SK-N-SH (cell line): ENCODE measurements around the gene ALDH1L2. TPM values are rescaled to one million over a fixed set of nuclear protein-coding genes. Genes with fewer than 3 reads are reported as not detected.

Experiments used
- CTCF ChIA-PET: fragments of 300-600, 350-600 bp; formaldehyde crosslinking; extraction: SDS; loops from one replicate; lab custom pipeline; 2021; lab: Yijun Ruan, JAX
- POLR2A ChIA-PET: fragments of 350-600 bp; sonication (Branson Sonifier 250); formaldehyde crosslinking; extraction: SDS; loops from one replicate; lab custom pipeline; 2020; ENCODE audit warnings: antibody characterized with exemption, inconsistent platforms; lab: Yijun Ruan, JAX
- DNase-seq: peaks from one replicate; pipeline ENCODE4 v3.0.0; 2012
- H2AFZ ChIP-seq: fragments of 200-600 bp; sonication (generic); 2 replicates; pipeline ENCODE4 v1.8.1; 2016; ENCODE audit warnings: antibody characterized with exemption, mild to moderate bottlenecking, low read depth
- H3F3A ChIP-seq: fragments of 200-600 bp; sonication (generic); replicated peaks from 2 replicates; pipeline ENCODE3; 2016; ENCODE audit warnings: antibody characterized with exemption, mild to moderate bottlenecking; ENCODE audit not compliant: insufficient read depth
- H3K27ac ChIP-seq, 2 experiments: fragments of 200-500 bp in 1 of 2; fragments of 200-600 bp in 1 of 2; sonication (Bioruptor generic) in 1 of 2; sonication (generic), shearing (Covaris generic) in 1 of 2; 2 replicates each; pipeline versions ENCODE4 v1.5.1 to v1.6.1; 2014 to 2016; ENCODE audit warnings: low read depth in 2 of 2, inconsistent platforms in 1 of 2, low read length in 1 of 2, mild to moderate bottlenecking in 1 of 2, mixed read lengths in 1 of 2
- H3K27me3 ChIP-seq: fragments of 200-600 bp; sonication (generic), shearing (Covaris generic); 2 replicates; pipeline ENCODE4 v1.6.1; 2016; ENCODE audit warnings: mixed run types; ENCODE audit not compliant: insufficient read depth
- H3K36me3 ChIP-seq, 2 experiments: fragments of 200-500 bp in 1 of 2; fragments of 200-600 bp in 1 of 2; sonication (Bioruptor generic) in 1 of 2; sonication (generic) in 1 of 2; replicated peaks in 1 of 2; 2 replicates each; pipeline versions ENCODE3 to v1.5.1; 2014 to 2016; ENCODE audit warnings: low read length in 1 of 2, mild to moderate bottlenecking in 1 of 2; ENCODE audit not compliant: insufficient read depth in 2 of 2, control insufficient read depth in 1 of 2
- H3K4me1 ChIP-seq, 2 experiments: fragments of 200-500 bp in 1 of 2; fragments of 200-600 bp in 1 of 2; sonication (Bioruptor generic) in 1 of 2; sonication (generic), shearing (Covaris generic) in 1 of 2; 2 replicates each; pipeline versions ENCODE4 v1.5.1 to v1.6.1; 2014 to 2016; ENCODE audit warnings: low read depth in 1 of 2, low read length in 1 of 2, mixed run types in 1 of 2; ENCODE audit not compliant: insufficient read depth in 2 of 2, control insufficient read depth in 1 of 2
- H3K4me2 ChIP-seq: fragments of 200-600 bp; sonication (generic), shearing (Covaris generic); 2 replicates; pipeline ENCODE4 v1.6.1; 2017; ENCODE audit warnings: mixed run types
- H3K4me3 ChIP-seq, 2 experiments: fragments of 200-500 bp in 1 of 2; fragments of 200-600 bp in 1 of 2; sonication (Bioruptor generic) in 1 of 2; sonication (generic), shearing (Covaris generic) in 1 of 2; 2 replicates each; pipeline versions ENCODE4 v1.5.1 to v1.8.1; 2014 to 2016; ENCODE audit warnings: low read depth in 2 of 2, inconsistent platforms in 1 of 2, low read length in 1 of 2, mild to moderate bottlenecking in 1 of 2, mixed read lengths in 1 of 2, moderate library complexity in 1 of 2
- H3K79me2 ChIP-seq: fragments of 200-600 bp; sonication (generic); 2 replicates; pipeline ENCODE4 v1.8.1; 2017; ENCODE audit warnings: mild to moderate bottlenecking; ENCODE audit not compliant: insufficient read depth
- H3K9ac ChIP-seq: fragments of 200-600 bp; sonication (generic); 2 replicates; pipeline ENCODE4 v1.6.1; 2017; ENCODE audit warnings: mixed run types
- H3K9me2 ChIP-seq: fragments of 200-600 bp; sonication (generic); 2 replicates; pipeline ENCODE4 v1.6.1; 2017; ENCODE audit warnings: mixed run types
- H3K9me3 ChIP-seq: fragments of 200-600 bp; sonication (generic); 2 replicates; pipeline ENCODE4 v1.6.1; 2017; ENCODE audit warnings: mixed run types, mild to moderate bottlenecking, moderate library complexity
- H4K20me1 ChIP-seq: fragments of 200-600 bp; sonication (generic); 2 replicates; pipeline ENCODE4 v1.6.1; 2017; ENCODE audit warnings: mild to moderate bottlenecking, mixed run types; ENCODE audit not compliant: insufficient read depth
- FOXJ3 ChIP-seq: sonication (generic); formaldehyde crosslinking; IDR thresholded peaks from 2 replicates; pipeline ENCODE4 v1.5.1; 2020; ENCODE audit warnings: mild to moderate bottlenecking, missing genetic modification reagents
- GABPA ChIP-seq: IDR thresholded peaks from 2 replicates; pipeline ENCODE4 v1.4.0; 2012; ENCODE audit warnings: low read depth, mild to moderate bottlenecking
- JUND ChIP-seq: IDR thresholded peaks from 2 replicates; pipeline ENCODE4 v1.4.0; 2012
- MAX ChIP-seq: IDR thresholded peaks from 2 replicates; pipeline ENCODE4 v1.4.0; 2012; ENCODE audit warnings: low read depth
- NFIC ChIP-seq: IDR thresholded peaks from 2 replicates; pipeline ENCODE4 v1.4.0; 2012; ENCODE audit warnings: borderline replicate concordance
- PBX3 ChIP-seq: IDR thresholded peaks from 2 replicates; pipeline ENCODE4; 2012
- REST ChIP-seq: IDR thresholded peaks from 2 replicates; pipeline ENCODE4 v1.6.1; 2012; ENCODE audit warnings: mild to moderate bottlenecking, low read depth, low read length, moderate library complexity
- RXRA ChIP-seq: IDR thresholded peaks from 2 replicates; pipeline ENCODE4 v1.4.0; 2012; ENCODE audit warnings: low read depth, mild to moderate bottlenecking, borderline replicate concordance
- TEAD4 ChIP-seq: IDR thresholded peaks from 2 replicates; pipeline ENCODE4 v1.4.0; 2012; ENCODE audit warnings: mild to moderate bottlenecking, borderline replicate concordance; ENCODE audit not compliant: insufficient read depth
- YY1 ChIP-seq: IDR thresholded peaks from 2 replicates; pipeline ENCODE4 v1.4.0; 2012; ENCODE audit warnings: low read depth, mild to moderate bottlenecking
- ZBTB33 ChIP-seq: IDR thresholded peaks from 2 replicates; pipeline ENCODE4 v1.4.0; 2012; ENCODE audit warnings: low read depth, borderline replicate concordance
- WGBS: methylation state at CpG from one replicate; pipeline ENCODE4 v1.1.6; 2017; ENCODE audit warnings: low lambda C conversion rate; 5-methylcytosine and 5-hydroxymethylcytosine counted together
- polyA plus RNA-seq, 3 experiments: library from polyadenylated mRNA; depleted of rRNA; stranded (reverse); fragments of >200 nt; gene quantifications; 2 replicates each; pipeline ENCODE4 v1.2.3, GENCODE V29; 2012

ALDH1L2 gene
- polyA plus RNA-seq, 1 of the 3 experiments (the other 2 are of a cell fraction) = 1.9 TPM

- no peaks in the 10 kb centered on the region; the same call in 1 of the 2 replicates for H3K27me3 ChIP-seq
- no peaks in the 10 kb centered on the region for H4K20me1 ChIP-seq
- WGBS = 93% methylated on average over 13 of the region's 13 CpGs
- DNase-seq = no peak
- CTCF ChIA-PET = interaction anchor here (1.7 kb wide), 1 partner anchor 16 kb away, joined by 4 read pairs; no protein-coding TSS in a partner anchor
- POLR2A ChIA-PET = no interaction called here
- H3K36me3 ChIP-seq = no peaks in the 10 kb centered on the region
- H2AFZ ChIP-seq = no peak overlapping the region
- H3K79me2 ChIP-seq = no peaks in the 10 kb centered on the region
- H3K4me2 ChIP-seq = no peak overlapping the region
- TF ChIP-seq RXRA = no peak
- TF ChIP-seq NFIC = no peak
- TF ChIP-seq PBX3 = no peak
- no peak for TF ChIP-seq JUND
- TF ChIP-seq FOXJ3 (CRISPR knock-in tag) = no peak
- no peak for TF ChIP-seq REST
- TF ChIP-seq MAX = no peak
- TF ChIP-seq YY1 = no peak
- TF ChIP-seq ZBTB33 = no peak
- no peak for TF ChIP-seq GABPA
- TF ChIP-seq TEAD4 = no peak
- no peak overlapping the region for H3K4me3 ChIP-seq
- no peaks in the 10 kb centered on the region for H3K4me1 ChIP-seq
- no peaks in the 10 kb centered on the region for H3K9me3 ChIP-seq
- no peaks in the 10 kb centered on the region for H3F3A ChIP-seq
- no peak overlapping the region for H3K27ac ChIP-seq
- H3K9me2 ChIP-seq = no peaks in the 10 kb centered on the region
- no peak overlapping the region for H3K9ac ChIP-seq
Measured at GRCh38 chr12:105092336-105092735, 8.1 kb upstream of the ALDH1L2 start.
